Measurements from ENCODE around the gene FBXO41.

FBXO41 gene

DNA sequence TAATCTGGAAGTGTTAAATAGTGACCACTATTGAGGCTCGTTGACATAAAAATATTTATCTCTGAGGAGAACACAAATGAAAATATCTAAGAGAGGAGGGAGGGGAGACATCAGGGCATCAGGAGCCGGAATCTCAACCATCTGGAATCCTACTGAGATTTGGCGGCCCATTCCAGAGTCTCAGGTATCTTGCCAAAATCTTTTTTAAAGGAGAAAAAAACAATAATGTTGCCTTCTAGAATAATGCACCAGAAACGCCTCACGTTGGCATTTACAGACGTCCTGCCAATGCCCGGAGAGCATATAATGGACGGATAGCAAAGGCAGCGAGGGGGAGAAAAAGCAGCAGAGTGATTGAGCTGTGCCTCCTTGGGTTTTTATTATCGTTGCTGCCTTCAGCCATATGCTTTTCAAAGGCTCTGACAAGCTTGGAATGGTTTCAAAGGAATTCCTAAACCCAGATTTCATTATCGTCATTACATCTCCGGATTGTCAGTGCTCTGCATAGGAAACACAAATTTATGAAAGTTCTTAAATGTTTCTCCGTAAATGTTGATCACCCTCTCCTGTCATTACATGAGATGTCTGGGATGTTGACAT is 39.9 kb upstream of the FBXO41 start:
- TF ChIP-seq CSDC2 (CRISPR knock-in tag; IDR thresholded peaks at IDR 0.05), result no peak
- TF ChIP-seq ZNF565 (CRISPR knock-in tag; conservative IDR thresholded peaks at IDR 0.05; ENCODE audit: low read depth), result no peak
- no peak for TF ChIP-seq OSR1 (CRISPR knock-in tag; IDR thresholded peaks at IDR 0.05)
- TF ChIP-seq, protein P1, sequence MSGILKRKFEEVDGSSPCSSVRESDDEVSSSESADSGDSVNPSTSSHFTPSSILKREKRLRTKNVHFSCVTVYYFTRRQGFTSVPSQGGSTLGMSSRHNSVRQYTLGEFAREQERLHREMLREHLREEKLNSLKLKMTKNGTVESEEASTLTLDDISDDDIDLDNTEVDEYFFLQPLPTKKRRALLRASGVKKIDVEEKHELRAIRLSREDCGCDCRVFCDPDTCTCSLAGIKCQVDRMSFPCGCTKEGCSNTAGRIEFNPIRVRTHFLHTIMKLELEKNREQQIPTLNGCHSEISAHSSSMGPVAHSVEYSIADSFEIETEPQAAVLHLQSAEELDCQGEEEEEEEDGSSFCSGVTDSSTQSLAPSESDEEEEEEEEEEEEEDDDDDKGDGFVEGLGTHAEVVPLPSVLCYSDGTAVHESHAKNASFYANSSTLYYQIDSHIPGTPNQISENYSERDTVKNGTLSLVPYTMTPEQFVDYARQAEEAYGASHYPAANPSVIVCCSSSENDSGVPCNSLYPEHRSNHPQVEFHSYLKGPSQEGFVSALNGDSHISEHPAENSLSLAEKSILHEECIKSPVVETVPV (CRISPR knock-in tag; IDR thresholded peaks at IDR 0.05), result no peak
- TF ChIP-seq, protein P2, sequence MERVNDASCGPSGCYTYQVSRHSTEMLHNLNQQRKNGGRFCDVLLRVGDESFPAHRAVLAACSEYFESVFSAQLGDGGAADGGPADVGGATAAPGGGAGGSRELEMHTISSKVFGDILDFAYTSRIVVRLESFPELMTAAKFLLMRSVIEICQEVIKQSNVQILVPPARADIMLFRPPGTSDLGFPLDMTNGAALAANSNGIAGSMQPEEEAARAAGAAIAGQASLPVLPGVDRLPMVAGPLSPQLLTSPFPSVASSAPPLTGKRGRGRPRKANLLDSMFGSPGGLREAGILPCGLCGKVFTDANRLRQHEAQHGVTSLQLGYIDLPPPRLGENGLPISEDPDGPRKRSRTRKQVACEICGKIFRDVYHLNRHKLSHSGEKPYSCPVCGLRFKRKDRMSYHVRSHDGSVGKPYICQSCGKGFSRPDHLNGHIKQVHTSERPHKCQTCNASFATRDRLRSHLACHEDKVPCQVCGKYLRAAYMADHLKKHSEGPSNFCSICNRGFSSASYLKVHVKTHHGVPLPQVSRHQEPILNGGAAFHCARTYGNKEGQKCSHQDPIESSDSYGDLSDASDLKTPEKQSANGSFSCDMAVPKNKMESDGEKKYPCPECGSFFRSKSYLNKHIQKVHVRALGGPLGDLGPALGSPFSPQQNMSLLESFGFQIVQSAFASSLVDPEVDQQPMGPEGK (CRISPR knock-in tag; IDR thresholded peaks at IDR 0.05; ENCODE audit: borderline replicate concordance), result no peak
- no peak for TF ChIP-seq POU6F1 (CRISPR knock-in tag; IDR thresholded peaks at IDR 0.05; ENCODE audit: borderline replicate concordance, low read depth)
- TF ChIP-seq ZNF70 (CRISPR knock-in tag; IDR thresholded peaks at IDR 0.05), result no peak
- TF ChIP-seq ZNF8 (CRISPR knock-in tag; IDR thresholded peaks at IDR 0.05), result no peak
- TF ChIP-seq SNAI2 (CRISPR knock-in tag; IDR thresholded peaks at IDR 0.05), result no peak
- TF ChIP-seq ZC3H10 (CRISPR knock-in tag; IDR thresholded peaks at IDR 0.05), result no peak
- no peak for TF ChIP-seq ESRRG (CRISPR knock-in tag; IDR thresholded peaks at IDR 0.05)
- no peak for TF ChIP-seq CREB5 (CRISPR knock-in tag; IDR thresholded peaks at IDR 0.05; ENCODE audit: low read depth)
- no peak for TF ChIP-seq ISL1 (CRISPR knock-in tag; IDR thresholded peaks at IDR 0.05)
- no peak for TF ChIP-seq ZFP3 (CRISPR knock-in tag; IDR thresholded peaks at IDR 0.05)
- no peak for ATAC-seq

- ATAC-seq, result no peak
- TF ChIP-seq TCF4 (CRISPR knock-in tag; IDR thresholded peaks at IDR 0.05; ENCODE audit: borderline replicate concordance), result no peak
- no peak for TF ChIP-seq GLIS3 (CRISPR knock-in tag; IDR thresholded peaks at IDR 0.05)
- TF ChIP-seq, protein P2 (CRISPR knock-in tag; IDR thresholded peaks at IDR 0.05; ENCODE audit: borderline replicate concordance), result no peak
- no peak for TF ChIP-seq ZNF70 (CRISPR knock-in tag; IDR thresholded peaks at IDR 0.05)
- no peak for TF ChIP-seq ZFP30 (CRISPR knock-in tag; IDR thresholded peaks at IDR 0.05)
- TF ChIP-seq ZNF8 (CRISPR knock-in tag; IDR thresholded peaks at IDR 0.05), result no peak
- no peak for TF ChIP-seq TOX (CRISPR knock-in tag; IDR thresholded peaks at IDR 0.05; ENCODE audit: borderline replicate concordance)
- TF ChIP-seq ZFP3 (CRISPR knock-in tag; IDR thresholded peaks at IDR 0.05), result no peak
- no peak for TF ChIP-seq ZNF565 (CRISPR knock-in tag; conservative IDR thresholded peaks at IDR 0.05; ENCODE audit: low read depth)
- TF ChIP-seq SNAI2 (CRISPR knock-in tag; IDR thresholded peaks at IDR 0.05), result no peak
- TF ChIP-seq POU6F1 (CRISPR knock-in tag; IDR thresholded peaks at IDR 0.05; ENCODE audit: borderline replicate concordance, low read depth), result no peak
- TF ChIP-seq OSR1 (CRISPR knock-in tag; IDR thresholded peaks at IDR 0.05), result no peak
- TF ChIP-seq ESRRG (CRISPR knock-in tag; IDR thresholded peaks at IDR 0.05), result no peak
- no peak for TF ChIP-seq ARNTL (CRISPR knock-in tag; IDR thresholded peaks at IDR 0.05; ENCODE audit: borderline replicate concordance, low read depth)
- TF ChIP-seq, protein P3, sequence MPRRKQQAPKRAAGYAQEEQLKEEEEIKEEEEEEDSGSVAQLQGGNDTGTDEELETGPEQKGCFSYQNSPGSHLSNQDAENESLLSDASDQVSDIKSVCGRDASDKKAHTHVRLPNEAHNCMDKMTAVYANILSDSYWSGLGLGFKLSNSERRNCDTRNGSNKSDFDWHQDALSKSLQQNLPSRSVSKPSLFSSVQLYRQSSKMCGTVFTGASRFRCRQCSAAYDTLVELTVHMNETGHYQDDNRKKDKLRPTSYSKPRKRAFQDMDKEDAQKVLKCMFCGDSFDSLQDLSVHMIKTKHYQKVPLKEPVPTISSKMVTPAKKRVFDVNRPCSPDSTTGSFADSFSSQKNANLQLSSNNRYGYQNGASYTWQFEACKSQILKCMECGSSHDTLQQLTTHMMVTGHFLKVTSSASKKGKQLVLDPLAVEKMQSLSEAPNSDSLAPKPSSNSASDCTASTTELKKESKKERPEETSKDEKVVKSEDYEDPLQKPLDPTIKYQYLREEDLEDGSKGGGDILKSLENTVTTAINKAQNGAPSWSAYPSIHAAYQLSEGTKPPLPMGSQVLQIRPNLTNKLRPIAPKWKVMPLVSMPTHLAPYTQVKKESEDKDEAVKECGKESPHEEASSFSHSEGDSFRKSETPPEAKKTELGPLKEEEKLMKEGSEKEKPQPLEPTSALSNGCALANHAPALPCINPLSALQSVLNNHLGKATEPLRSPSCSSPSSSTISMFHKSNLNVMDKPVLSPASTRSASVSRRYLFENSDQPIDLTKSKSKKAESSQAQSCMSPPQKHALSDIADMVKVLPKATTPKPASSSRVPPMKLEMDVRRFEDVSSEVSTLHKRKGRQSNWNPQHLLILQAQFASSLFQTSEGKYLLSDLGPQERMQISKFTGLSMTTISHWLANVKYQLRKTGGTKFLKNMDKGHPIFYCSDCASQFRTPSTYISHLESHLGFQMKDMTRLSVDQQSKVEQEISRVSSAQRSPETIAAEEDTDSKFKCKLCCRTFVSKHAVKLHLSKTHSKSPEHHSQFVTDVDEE (CRISPR knock-in tag; IDR thresholded peaks at IDR 0.05), result no peak
Observed at GRCh38 chr2:73323551-73323950, 39.3 kb upstream of the FBXO41 start.
